CD14-positive monocyte (primary cell): ENCODE measurements around the gene TTBK1. TPM values are rescaled to one million over a fixed set of nuclear protein-coding genes. Genes with fewer than 3 reads are reported as not detected.
A peak's percentile ranks its signal among the peaks of the same experiment; 100 is the strongest.

Experiments
- DNase-seq, 3 donors: peaks; one replicate each; pipeline ENCODE4 v3.0.0-alpha.2; 2011 to 2022
- H2AFZ ChIP-seq: 2 replicates; pipeline ENCODE4 v1.6.0; 2012; ENCODE audit warnings: mild to moderate bottlenecking, low read depth, low read length, inconsistent platforms; ENCODE audit not compliant: insufficient read depth, poor library complexity, severe bottlenecking
- H3K27ac ChIP-seq, 2 donors: 1 replicate in 1 of 2; 2 replicates in 1 of 2; pipeline ENCODE4 v1.5.1; 2012 to 2013; ENCODE audit warnings: low read length in 2 of 2, control low read depth in 1 of 2, inconsistent platforms in 1 of 2, low read depth in 1 of 2, mild to moderate bottlenecking in 1 of 2
- H3K27me3 ChIP-seq, 2 donors: one replicate each; pipeline versions ENCODE4 v1.6.0 to v1.6.1; 2011 to 2013; ENCODE audit warnings: low read length in 2 of 2; ENCODE audit not compliant: control insufficient read depth in 2 of 2, insufficient read depth in 2 of 2
- H3K36me3 ChIP-seq, 2 donors: replicated peaks in 1 of 2; 1 replicate in 1 of 2; 2 replicates in 1 of 2; pipeline versions ENCODE4 v1.5.1 to v1.6.1; 2012 to 2013; ENCODE audit warnings: low read length in 2 of 2, control low read depth in 1 of 2, inconsistent platforms in 1 of 2, mild to moderate bottlenecking in 1 of 2; ENCODE audit not compliant: insufficient read depth in 2 of 2, control insufficient read depth in 1 of 2
- H3K4me1 ChIP-seq, 2 donors: 1 replicate in 1 of 2; 2 replicates in 1 of 2; pipeline versions ENCODE4 v1.5.1 to v1.6.1; 2012 to 2013; ENCODE audit warnings: low read length in 2 of 2, control low read depth in 1 of 2, inconsistent platforms in 1 of 2, mild to moderate bottlenecking in 1 of 2, moderate library complexity in 1 of 2; ENCODE audit not compliant: insufficient read depth in 2 of 2, control insufficient read depth in 1 of 2
- H3K4me2 ChIP-seq: replicated peaks from 2 replicates; pipeline ENCODE3; 2012; ENCODE audit warnings: low read length, moderate library complexity, mild to moderate bottlenecking; ENCODE audit not compliant: poor library complexity, severe bottlenecking; ENCODE audit errors: extremely low read depth
- H3K4me3 ChIP-seq, 3 experiments: fragments of 200-600 bp in 1 of 3; sonication (generic) in 1 of 3; replicated peaks in 1 of 3; 1 replicate in 2 of 3; 2 replicates in 1 of 3; pipeline ENCODE4 v1.5.1; 2011 to 2013; ENCODE audit warnings: low read length in 3 of 3, mild to moderate bottlenecking in 3 of 3, control low read depth in 2 of 3, low read depth in 2 of 3, inconsistent platforms in 1 of 3, moderate library complexity in 1 of 3
- H3K79me2 ChIP-seq: 2 replicates; pipeline ENCODE4 v1.6.0; 2012; ENCODE audit warnings: mild to moderate bottlenecking, control low read depth, inconsistent platforms, low read length, moderate library complexity; ENCODE audit not compliant: insufficient read depth
- H3K9ac ChIP-seq: 2 replicates; pipeline ENCODE4 v1.6.0; 2017; ENCODE audit warnings: low read length, mild to moderate bottlenecking; ENCODE audit not compliant: insufficient read depth, poor library complexity, severe bottlenecking
- H3K9me3 ChIP-seq, 2 donors: replicated peaks in 1 of 2; 1 replicate in 1 of 2; 2 replicates in 1 of 2; pipeline versions ENCODE4 v1.5.1 to v1.6.1; 2012 to 2013; ENCODE audit warnings: low read length in 2 of 2, control low read depth in 1 of 2; ENCODE audit not compliant: control insufficient read depth in 1 of 2, insufficient read depth in 1 of 2
- H4K20me1 ChIP-seq: 2 replicates; pipeline ENCODE4 v1.6.0; 2012; ENCODE audit warnings: mild to moderate bottlenecking, low read length, control low read depth, moderate library complexity; ENCODE audit not compliant: insufficient read depth
- H3K27ac Mint-ChIP-seq, 7 donors: one replicate each; pipeline ENCODE4 v1.8.0; 2020; ENCODE audit warnings: mild to moderate bottlenecking in 7 of 7, mixed read lengths in 7 of 7, moderate library complexity in 6 of 7, inconsistent platforms in 2 of 7
- H3K27me3 Mint-ChIP-seq, 3 donors: one replicate each; pipeline ENCODE4 v1.8.0; 2021 to 2022; ENCODE audit warnings: low read depth in 3 of 3, mild to moderate bottlenecking in 3 of 3, mixed read lengths in 3 of 3, moderate library complexity in 3 of 3, inconsistent platforms in 1 of 3
- H3K36me3 Mint-ChIP-seq, 2 donors: one replicate each; pipeline ENCODE4 v1.8.0; 2020; ENCODE audit warnings: mixed read lengths in 2 of 2, inconsistent platforms in 1 of 2, mild to moderate bottlenecking in 1 of 2
- H3K4me1 Mint-ChIP-seq: one replicate; pipeline ENCODE4 v1.8.0; 2020; ENCODE audit warnings: mild to moderate bottlenecking, mixed read lengths
- H3K4me3 Mint-ChIP-seq, 2 donors: one replicate each; pipeline ENCODE4 v1.8.0; 2020; ENCODE audit warnings: mild to moderate bottlenecking in 2 of 2, mixed read lengths in 2 of 2, moderate library complexity in 1 of 2
- H3K9me3 Mint-ChIP-seq, 7 donors: one replicate each; pipeline ENCODE4 v1.8.0; 2020 to 2022; ENCODE audit warnings: mixed read lengths in 7 of 7, mild to moderate bottlenecking in 6 of 7, moderate library complexity in 6 of 7, inconsistent platforms in 2 of 7
- CTCF ChIP-seq: fragments of 200-600 bp; IDR thresholded peaks from one replicate; pipeline ENCODE4 v1.8.0; 2022; ENCODE audit warnings: antibody characterized with exemption, mild to moderate bottlenecking
- WGBS: methylation state at CpG from one replicate; pipeline ENCODE4 v1.1.5; 2013; ENCODE audit warnings: missing lambda C conversion rate; ENCODE audit not compliant: insufficient coverage; 5-methylcytosine and 5-hydroxymethylcytosine counted together
- intact Hi-C, 2 donors: fragments of 100-400 bp; cut with micrococcal nuclease; formaldehyde crosslinking; loops; one replicate each; pipeline versions ENCODE4 v1.15.0 to v1.15.1; 2023
- polyA minus RNA-seq: library from RNA; depleted of rRNA, polyadenylated mRNA; stranded (reverse); fragments of >200 nt; gene quantifications from 2 replicates; pipeline ENCODE4 v1.2.3, GENCODE V29; 2012
- polyA plus RNA-seq, 3 donors: library from polyadenylated mRNA; depleted of rRNA in 1 of 3; unstranded in 2 of 3; stranded (reverse) in 1 of 3; fragments of 300-500 nt in 2 of 3; fragments of >200 nt in 1 of 3; fragmentation: Illumina TruSeq in 2 of 3; gene quantifications; 1 replicate in 2 of 3; 2 replicates in 1 of 3; pipeline ENCODE4 v1.2.3, GENCODE V29; 2012 to 2021
- total RNA-seq, 12 experiments: library from RNA in 1 of 12; stranded (reverse) in 1 of 12; fragments of 120-200 nt in 1 of 12; gene quantifications; one replicate each; pipeline ENCODE4 v1.2.4 and lab custom pipeline; 2013 to 2026; ENCODE audit warnings: mixed read lengths in 6 of 12, inconsistent platforms in 1 of 12

The TTBK1 gene
- not detected for total RNA-seq (2013)
- polyA plus RNA-seq (not detected), polyA minus RNA-seq (under 0.01 TPM in 2 replicates), total RNA-seq (lab: John Stamatoyannopoulos, UW) (0 to 6.0 (median 0.08) reads per million in 11 experiments)

GRCh38 chr6:43242908-43243663 is at the start of gene TTBK1:
Gene TTBK1 (plus strand): TSS chr6:43243481. CDS start chr6:43246661, 3,180 bp downstream.
- 14% methylated on average over 47 of the region's 47 CpGs for WGBS
- no peak within 1 kb of the TSS for H2AFZ ChIP-seq
- H3K4me3 ChIP-seq: no peak within 1 kb of the TSS
- no peaks in the 10 kb centered on the region for H4K20me1 ChIP-seq
- H3K27me3 ChIP-seq: peaks cover 49 to 68% of the 10 kb centered on the region in 2 donors
- Mint-ChIP-seq H3K4me3 (no peak within 1 kb of the TSS), H3K9me3 (peaks cover 4 to 12% (median 8%) of the 10 kb centered on the region in 7 donors), H3K4me1 (peaks cover 18% of the 10 kb centered on the region), H3K36me3 (no peaks in the 10 kb centered on the region), H3K27me3 (peaks cover 20 to 26% (median 25%) of the 10 kb centered on the region in 3 donors), H3K27ac (no peak within 1 kb of the TSS)
- H3K36me3 ChIP-seq: no peaks in the 10 kb centered on the region
- TF ChIP-seq CTCF: no peak
- H3K4me1 ChIP-seq: peaks cover 13 to 19% of the 10 kb centered on the region in 2 donors
- H3K4me2 ChIP-seq: no peak within 1 kb of the TSS
- no peaks in the 10 kb centered on the region for H3K79me2 ChIP-seq
- intact Hi-C loops: loop anchor here in 1 of 2 donors (10.0 kb wide), 1 partner anchor 68 kb away; the partner anchor contains the start of gene SRF
- peaks cover 0 to 6% of the 10 kb centered on the region in 2 donors for H3K9me3 ChIP-seq
- H3K9ac ChIP-seq: no peak within 1 kb of the TSS
- H3K27ac ChIP-seq: no peak within 1 kb of the TSS
- DNase-seq: no peak

- H3K4me1 Mint-ChIP-seq: peaks cover 2% of the 10 kb centered on the region
- intact Hi-C loops: no loop called here
- H3K4me3 Mint-ChIP-seq: no peak overlapping the region
- WGBS: 95% methylated on average over 4 of the region's 5 CpGs
- Histone ChIP-seq H3K79me2 (no peaks in the 10 kb centered on the region), H3K9ac (no peak overlapping the region), H3K9me3 (no peaks in the 10 kb centered on the region), H3K27me3 (no peaks in the 10 kb centered on the region), H2AFZ (no peak overlapping the region), H3K4me1 (no peaks in the 10 kb centered on the region), H4K20me1 (no peaks in the 10 kb centered on the region), H3K4me3 (no peak overlapping the region), H3K4me2 (no peak overlapping the region), H3K36me3 (peaks cover 70 to 78% of the 10 kb centered on the region in 2 donors), H3K27ac (no peak overlapping the region)
- H3K36me3 Mint-ChIP-seq: peaks cover 55 to 75% of the 10 kb centered on the region in 2 donors
- peak overlapping the region in 1 of 7 donors; percentile 58 for H3K27ac Mint-ChIP-seq
- DNase-seq: no peak
- TF ChIP-seq CTCF: no peak
- no peaks in the 10 kb centered on the region for H3K9me3 Mint-ChIP-seq
- no peaks in the 10 kb centered on the region for H3K27me3 Mint-ChIP-seq
These were observed 49.4 kb upstream of the TTBK1 start for GRCh38 chr6:43193929-43194328.
